ENCODE measurements around the gene ANXA2.

ANXA2 gene

DNA sequence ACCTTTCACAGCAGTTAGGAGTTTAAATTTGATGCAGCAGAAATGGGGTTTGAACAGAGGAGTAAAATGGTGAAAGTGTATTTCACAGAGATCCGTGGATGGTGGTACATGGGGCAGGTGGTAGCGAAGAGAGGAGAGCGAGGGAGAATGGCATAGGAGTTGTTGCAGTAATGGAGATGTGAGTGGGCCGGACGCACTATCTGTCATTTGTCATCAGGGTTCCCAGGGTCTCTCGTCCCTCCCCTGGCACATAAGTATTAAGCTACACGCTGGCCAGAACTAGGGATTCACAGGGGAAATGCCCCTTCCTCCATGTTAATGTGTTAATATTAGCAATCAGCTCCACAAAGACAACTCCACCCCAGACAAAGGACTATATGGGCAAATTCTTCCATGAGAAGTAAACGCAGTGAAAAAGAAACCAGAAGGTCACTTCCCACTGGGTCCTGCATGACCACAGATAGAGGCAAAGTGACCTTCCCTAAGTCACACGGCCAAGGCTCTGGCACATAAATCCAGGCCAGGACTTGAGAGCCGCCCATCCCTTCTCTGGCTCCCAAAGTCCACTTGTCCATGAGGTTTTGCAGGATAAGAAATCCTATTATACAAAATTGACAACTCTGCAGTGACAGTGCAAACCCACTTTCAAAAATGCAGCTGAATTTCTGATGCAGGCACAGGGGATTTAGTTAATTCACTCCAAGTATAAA, 42.5 kb downstream of the ANXA2 start:
- DNase-seq (ENCODE audit: low read depth in 1 of 2, low spot score in 1 of 2): no peak
- no peak for TF ChIP-seq JUND (IDR thresholded peaks at IDR 0.05; ENCODE audit: low read depth)
- in situ Hi-C loops (cut with HindIII; ENCODE audit: low pct_unique_long_range_greater_than_20kb, low sequenced_read_pairs): no loop called here

DNA sequence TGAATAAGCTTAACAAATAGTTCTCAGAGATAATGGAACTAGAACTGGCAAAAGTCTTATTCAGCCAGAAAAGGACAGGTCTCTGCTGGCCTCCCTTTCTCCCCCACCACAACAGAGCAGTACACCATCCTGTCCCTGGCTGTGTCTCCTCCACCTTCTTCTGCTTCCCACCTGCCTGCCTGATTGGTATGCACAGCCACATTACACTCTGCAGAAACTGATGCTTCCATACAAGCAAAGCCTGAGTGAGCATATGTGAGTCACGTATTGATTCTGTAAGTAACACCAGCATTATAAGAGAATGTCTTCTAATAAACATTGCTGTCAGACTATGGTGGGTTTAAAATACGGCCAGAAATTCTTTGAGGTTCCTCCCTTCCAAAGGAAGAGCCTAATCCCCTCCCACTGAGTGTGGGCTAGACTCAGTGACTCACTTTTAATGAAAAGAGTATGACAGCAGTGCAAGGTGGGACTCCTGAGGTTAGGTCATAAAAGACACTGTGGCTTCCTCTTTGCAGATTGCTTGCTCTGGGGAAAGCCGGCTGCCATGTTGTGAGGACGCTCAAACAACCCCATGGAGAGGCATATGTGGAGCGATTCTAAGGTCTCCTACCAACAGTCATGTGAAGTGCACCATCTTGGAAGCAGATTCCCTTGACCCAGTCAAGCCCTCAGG, 44.4 kb downstream of the ANXA2 start:
- no peak for TF ChIP-seq JUND (IDR thresholded peaks at IDR 0.05; ENCODE audit: low read depth)
- in situ Hi-C loops (cut with HindIII; ENCODE audit: low pct_unique_long_range_greater_than_20kb, low sequenced_read_pairs): no loop called here
- DNase-seq (ENCODE audit: low read depth in 1 of 2, low spot score in 1 of 2): no peak

- in situ Hi-C loops (cut with HindIII; ENCODE audit: low pct_unique_long_range_greater_than_20kb, low sequenced_read_pairs): no loop called here
- no peak for DNase-seq (ENCODE audit: low read depth in 1 of 2, low spot score in 1 of 2)
- TF ChIP-seq JUND (IDR thresholded peaks at IDR 0.05; ENCODE audit: low read depth): no peak
Observed at GRCh38 chr15:60352525-60352924, 45.3 kb downstream of the ANXA2 start.

- DNase-seq (ENCODE audit: low read depth in 1 of 2, low spot score in 1 of 2): no peak
- TF ChIP-seq JUND (IDR thresholded peaks at IDR 0.05; ENCODE audit: low read depth): no peak
- in situ Hi-C loops (cut with HindIII; ENCODE audit: low pct_unique_long_range_greater_than_20kb, low sequenced_read_pairs): no loop called here
Observed at GRCh38 chr15:60351066-60351465, 46.7 kb downstream of the ANXA2 start.

DNA sequence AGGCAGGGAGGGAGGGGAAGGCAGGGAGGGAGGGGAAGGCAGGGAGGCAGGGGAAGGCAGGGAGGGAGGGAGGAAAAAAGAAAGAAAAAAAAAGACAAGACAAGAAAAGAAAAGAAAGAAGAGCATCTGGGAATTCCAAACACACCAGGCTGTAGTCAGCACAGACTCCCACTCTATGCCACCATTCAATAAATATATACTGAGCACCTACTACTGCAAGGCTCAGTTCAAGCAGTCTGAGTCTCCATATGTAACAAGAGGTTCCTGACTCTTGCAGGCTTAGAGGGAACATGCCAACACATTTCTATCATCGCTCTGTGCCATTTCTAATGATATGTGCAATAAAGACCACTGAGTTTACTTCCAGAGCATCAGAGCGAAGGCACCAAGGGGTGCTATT, 47.7 kb downstream of the ANXA2 start:
- in situ Hi-C loops (cut with HindIII; ENCODE audit: low pct_unique_long_range_greater_than_20kb, low sequenced_read_pairs): no loop called here
- no peak for TF ChIP-seq JUND (IDR thresholded peaks at IDR 0.05; ENCODE audit: low read depth)
- no peak for DNase-seq (ENCODE audit: low read depth in 1 of 2, low spot score in 1 of 2)

DNA sequence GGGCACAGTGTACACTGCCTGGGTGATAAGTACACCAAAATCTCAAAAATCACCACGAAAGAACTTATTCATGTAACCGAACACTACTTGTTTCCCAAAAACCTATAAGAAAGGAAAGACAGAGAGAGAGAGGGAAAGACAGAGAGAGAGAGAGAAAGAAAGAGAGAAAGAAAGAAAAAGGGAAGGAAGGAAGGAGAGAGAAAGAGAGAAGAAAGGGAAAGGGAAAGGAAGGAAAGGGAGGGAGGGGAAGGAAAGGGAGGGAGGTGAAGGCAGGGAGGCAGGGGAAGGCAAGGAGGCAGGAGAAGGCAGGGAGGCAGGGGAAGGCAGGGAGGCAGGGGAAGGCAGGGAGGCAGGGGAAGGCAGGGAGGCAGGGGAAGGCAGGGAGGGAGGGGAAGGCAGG, 48.2 kb downstream of the ANXA2 start:
- DNase-seq (ENCODE audit: low read depth in 1 of 2, low spot score in 1 of 2): no peak
- in situ Hi-C loops (cut with HindIII; ENCODE audit: low pct_unique_long_range_greater_than_20kb, low sequenced_read_pairs): no loop called here
- TF ChIP-seq JUND (IDR thresholded peaks at IDR 0.05; ENCODE audit: low read depth): no peak

DNA sequence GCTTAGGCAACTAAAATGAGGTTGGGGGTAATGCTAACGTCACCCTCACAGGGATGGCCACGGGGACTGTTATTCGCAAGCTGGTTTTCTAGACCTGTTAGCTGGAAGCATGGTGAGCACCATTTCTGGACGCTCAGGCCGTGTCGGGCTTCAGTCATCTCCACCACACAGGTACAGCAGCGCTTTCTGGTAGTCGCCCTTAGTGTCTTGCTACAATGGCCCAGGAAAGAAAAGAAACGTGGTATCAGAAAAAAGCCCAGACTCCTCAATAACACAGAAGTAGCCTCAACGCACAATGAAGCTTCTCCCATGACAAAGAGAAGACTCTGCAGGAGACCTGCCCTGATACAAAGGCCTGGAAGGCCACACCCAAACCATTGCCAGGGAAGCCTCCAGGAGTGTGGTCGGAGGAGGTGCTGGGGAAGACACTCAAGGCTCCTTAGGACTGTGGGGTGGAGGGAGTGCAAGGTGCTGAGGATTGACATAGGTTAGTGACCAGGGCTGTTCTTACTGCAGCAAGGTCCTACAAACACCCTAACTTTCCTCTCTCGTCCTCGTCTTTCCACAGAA, 50.2 kb downstream of the ANXA2 start:
- in situ Hi-C loops (cut with HindIII; ENCODE audit: low pct_unique_long_range_greater_than_20kb, low sequenced_read_pairs): no loop called here
- no peak for DNase-seq (ENCODE audit: low read depth in 1 of 2, low spot score in 1 of 2)
- TF ChIP-seq JUND (IDR thresholded peaks at IDR 0.05; ENCODE audit: low read depth): no peak

DNA sequence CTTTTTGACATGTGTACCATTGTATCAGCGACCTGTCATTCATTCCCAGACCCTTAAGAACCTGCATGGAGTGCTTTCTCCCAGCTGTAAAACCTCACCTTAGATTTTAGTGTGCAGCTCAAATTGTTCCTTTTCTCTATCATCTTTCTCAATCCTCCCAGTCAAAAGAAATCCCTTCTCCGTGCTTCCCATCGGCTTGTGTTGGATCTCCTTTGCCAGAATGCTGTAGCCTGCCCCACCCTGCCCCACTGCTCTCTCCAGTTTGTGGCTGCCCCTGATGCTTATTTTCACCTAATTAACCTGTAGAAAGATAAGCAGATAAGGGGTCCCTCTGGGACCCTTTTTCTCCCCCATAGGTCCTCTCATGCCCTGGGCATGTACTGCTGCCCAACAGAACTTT, 51.1 kb downstream of the ANXA2 start:
- in situ Hi-C loops (cut with HindIII; ENCODE audit: low pct_unique_long_range_greater_than_20kb, low sequenced_read_pairs): no loop called here
- DNase-seq (ENCODE audit: low read depth in 1 of 2, low spot score in 1 of 2): no peak
- no peak for TF ChIP-seq JUND (IDR thresholded peaks at IDR 0.05; ENCODE audit: low read depth)

- TF ChIP-seq JUND (IDR thresholded peaks at IDR 0.05; ENCODE audit: low read depth): no peak
- no peak for DNase-seq (ENCODE audit: low read depth in 1 of 2, low spot score in 1 of 2)
- in situ Hi-C loops (cut with HindIII; ENCODE audit: low pct_unique_long_range_greater_than_20kb, low sequenced_read_pairs): no loop called here
Observed at GRCh38 chr15:60346077-60346476, 51.7 kb downstream of the ANXA2 start.

DNA sequence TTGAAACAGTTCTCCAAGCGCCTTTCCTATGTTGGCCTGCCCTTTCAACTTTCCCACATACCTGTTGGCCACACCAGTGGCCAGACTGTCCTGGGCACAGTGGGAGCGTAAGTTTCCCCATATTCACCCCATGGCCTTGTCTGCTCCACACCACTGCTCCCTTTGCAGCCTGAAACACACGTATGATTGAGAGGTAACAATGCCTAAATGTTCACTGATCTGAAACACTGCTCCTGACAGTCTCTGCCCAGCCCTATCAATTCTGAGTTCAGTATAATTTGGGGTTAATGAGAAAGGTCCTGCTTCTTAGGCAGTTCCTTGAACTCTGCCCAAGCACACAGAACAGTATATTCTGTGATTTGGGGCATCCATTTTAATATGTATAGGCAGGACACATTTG, 52.2 kb downstream of the ANXA2 start:
- in situ Hi-C loops (cut with HindIII; ENCODE audit: low pct_unique_long_range_greater_than_20kb, low sequenced_read_pairs): no loop called here
- DNase-seq (ENCODE audit: low read depth in 1 of 2, low spot score in 1 of 2): no peak
- no peak for TF ChIP-seq JUND (IDR thresholded peaks at IDR 0.05; ENCODE audit: low read depth)

- no peak for TF ChIP-seq JUND (IDR thresholded peaks at IDR 0.05; ENCODE audit: low read depth)
- DNase-seq (ENCODE audit: low read depth in 1 of 2, low spot score in 1 of 2): no peak
- in situ Hi-C loops (cut with HindIII; ENCODE audit: low pct_unique_long_range_greater_than_20kb, low sequenced_read_pairs): no loop called here
Observed at GRCh38 chr15:60344987-60345386, 52.8 kb downstream of the ANXA2 start.

- TF ChIP-seq JUND (IDR thresholded peaks at IDR 0.05; ENCODE audit: low read depth): no peak
- no peak for DNase-seq (ENCODE audit: low read depth in 1 of 2, low spot score in 1 of 2)
- in situ Hi-C loops (cut with HindIII; ENCODE audit: low pct_unique_long_range_greater_than_20kb, low sequenced_read_pairs): no loop called here
Observed at GRCh38 chr15:60344461-60344860, 53.3 kb downstream of the ANXA2 start.

DNA sequence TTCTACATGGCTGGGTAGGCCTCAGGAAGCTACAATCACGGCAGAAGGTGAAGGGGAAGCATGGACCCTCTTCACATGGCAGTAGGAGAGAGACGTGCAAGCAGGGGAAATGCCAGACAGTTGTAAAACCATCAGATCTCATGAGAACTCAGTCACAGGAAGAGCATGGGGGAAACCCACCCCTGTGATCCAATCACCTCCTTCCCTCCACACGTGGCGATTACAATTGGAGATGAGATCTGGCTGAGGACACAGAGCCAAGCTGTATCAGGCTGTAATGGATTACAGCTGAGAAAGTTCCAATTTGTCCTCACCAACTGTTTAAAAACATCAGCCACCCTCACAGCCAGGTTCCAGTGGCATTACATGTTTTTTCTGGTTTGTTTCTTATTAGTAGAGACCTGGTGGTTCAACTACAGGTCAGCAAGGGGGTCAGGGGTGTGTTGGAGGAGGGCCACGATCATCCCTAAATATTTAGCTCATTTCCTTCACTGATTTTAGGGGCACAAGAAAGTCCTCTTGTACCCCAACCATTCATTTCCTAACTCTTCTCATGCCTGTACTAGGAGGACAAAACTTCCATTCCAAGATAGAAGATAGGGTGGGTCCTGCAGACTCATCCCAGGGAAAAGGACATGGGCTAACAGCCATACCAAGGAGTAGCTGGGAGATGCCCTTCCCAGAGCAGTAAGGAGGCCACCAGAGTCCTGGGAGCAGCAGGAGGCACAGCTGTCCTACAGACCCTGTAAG, 54.4 kb downstream of the ANXA2 start:
- in situ Hi-C loops (cut with HindIII; ENCODE audit: low pct_unique_long_range_greater_than_20kb, low sequenced_read_pairs): no loop called here
- no peak for TF ChIP-seq JUND (IDR thresholded peaks at IDR 0.05; ENCODE audit: low read depth)
- DNase-seq (ENCODE audit: low read depth in 1 of 2, low spot score in 1 of 2): no peak
